Pancreas (tissue), 10 donors: ENCODE results near the gene CMTM5. TPM values are rescaled to one million over a fixed set of nuclear protein-coding genes. Genes with fewer than 3 reads are reported as not detected.
A peak's percentile ranks its signal among the peaks of the same experiment; 100 is the strongest.

ENCODE experiments used
- ATAC-seq, 4 donors: fragments of 200-7000 bp; cut with Tn5 transposase; one replicate each; pipeline versions ENCODE4 v1.8.0 to v1.9.1; 2020; ENCODE audit warnings: mild to moderate bottlenecking in 4 of 4, moderate library complexity in 4 of 4
- DNase-seq, 6 donors: peaks; one replicate each; pipeline ENCODE4 v3.0.0-alpha.2; 2020
- FAIRE-seq: peaks from 2 replicates; lab custom pipeline; 2012; peaks lifted over from hg19 to GRCh38; lab: Jason Lieb, UNC
- H3K27ac ChIP-seq, 4 donors: fragments of 200-600 bp; sonication (generic); 1 replicate in 3 of 4; 2 replicates in 1 of 4; pipeline versions ENCODE4 v1.5.0 to v1.8.0; 2020
- H3K27me3 ChIP-seq, 4 donors: fragments of 200-600 bp; one replicate each; pipeline ENCODE4 v1.8.0; 2021
- H3K36me3 ChIP-seq, 3 donors: fragments of 200-600 bp; sonication (generic) in 1 of 3; one replicate each; pipeline versions ENCODE4 v1.5.0 to v1.8.0; 2020 to 2021
- H3K4me1 ChIP-seq, 3 donors: fragments of 200-600 bp; one replicate each; pipeline ENCODE4 v1.8.0; 2021
- H3K4me3 ChIP-seq, 4 donors: fragments of 200-600 bp; sonication (generic) in 2 of 4; one replicate each; pipeline versions ENCODE4 v1.5.0 to v1.8.0; 2020 to 2021
- H3K9me3 ChIP-seq, 4 donors: fragments of 200-600 bp; one replicate each; pipeline ENCODE4 v1.8.0; 2021
- CTCF ChIP-seq, 4 donors: fragments of 200-600 bp; sonication (generic) in 3 of 4; IDR thresholded peaks; one replicate each; pipeline versions ENCODE4 v1.5.0 to v1.8.0; 2021; ENCODE audit warnings: antibody characterized with exemption in 4 of 4
- WGBS, 2 donors: extraction: QIAGEN DNeasy Blood & Tissue Kit; methylation state at CpG; one replicate each; pipeline ENCODE4 v1.1.7; 2013; 5-methylcytosine and 5-hydroxymethylcytosine counted together
- intact Hi-C, 3 donors: fragments of 100-400 bp; cut with DNase I; formaldehyde crosslinking; loops; one replicate each; pipeline versions ENCODE4 v1.11.1 to v1.14.2; 2022
- polyA plus RNA-seq, 2 donors: library from polyadenylated mRNA; stranded (reverse); fragments of 200-250 nt; gene quantifications; one replicate each; pipeline ENCODE4 v1.2.3, GENCODE V29; 2013
- total RNA-seq, 6 donors: library from RNA; stranded (reverse); fragmentation: NEBNext Ultra II Directional in 4 of 6; extraction: Animal tissue kit (Norgen Biotek cat#: 25700) in 4 of 6; gene quantifications; one replicate each; pipeline versions ENCODE4 v1.2.1 to v1.2.4, GENCODE V29; 2021 to 2023
- donor health status: healthy with polysubstance abuse.
- donor health status: DM: no; HTN: no; CAD: no; lungs with moderate emphysema.
- donor health status: DM: no; HTN: no; CAD: no.
- donor health status: control.
- donor health status: control.
- donor health status: Bipolar disorder and iron deficiency.
- donor health status: DM: yes; HTN: yes; CAD: no.
- donor health status: DM: no; HTN: no; CAD: no.
- donor health status: DM: no; HTN: no; CAD: no.
- donor health status: DM: yes; HTN: yes; CAD: no.

Gene CMTM5
- total and polyA plus RNA-seq, 8 donors, result 0.16 to 0.53 (median 0.25) TPM; not detected in 5

- no peaks in the 10 kb centered on the region for H3K27me3 ChIP-seq
- no peak for TF ChIP-seq CTCF (IDR thresholded peaks at IDR 0.05)
- DNase-seq (no peak), FAIRE-seq (no peak), ATAC-seq (no peak)
- no peak overlapping the region for H3K27ac ChIP-seq
- no peaks in the 10 kb centered on the region for H3K36me3 ChIP-seq
- intact Hi-C loops, result loop anchor here in 1 of 3 donors (5.0 kb wide), 1 partner anchor 51 kb away; no protein-coding TSS in a partner anchor
- whole genome bisulfite sequencing, 2 donors, result 81 to 82% methylated on average over 14 of the region's 14 CpGs
- no peaks in the 10 kb centered on the region for H3K9me3 ChIP-seq
- peaks cover 0 to 3% (median 0%) of the 10 kb centered on the region in 3 donors for H3K4me1 ChIP-seq
- H3K4me3 ChIP-seq, result no peak overlapping the region
Measured at GRCh38 chr14:23377573-23378563, 1.0 kb downstream of the CMTM5 start.

- H3K36me3 ChIP-seq, result no peaks in the 10 kb centered on the region
- FAIRE-seq, result no peak
- H3K27me3 ChIP-seq, result no peaks in the 10 kb centered on the region
- no peak overlapping the region for H3K4me3 ChIP-seq
- H3K27ac ChIP-seq, result no peak overlapping the region
- TF ChIP-seq CTCF (IDR thresholded peaks at IDR 0.05), result no peak
- H3K4me1 ChIP-seq, result peaks cover 0 to 3% (median 0%) of the 10 kb centered on the region in 3 donors
- H3K9me3 ChIP-seq, result no peaks in the 10 kb centered on the region
- no peak for DNase-seq
- no peak for ATAC-seq
- intact Hi-C loops, result loop anchor here in 1 of 3 donors (5.0 kb wide), 1 partner anchor 51 kb away; no protein-coding TSS in a partner anchor
- WGBS, 2 donors, result 73 to 82% methylated on average over 11 of the region's 11 CpGs
Measured at GRCh38 chr14:23378612-23379220, 1.9 kb downstream of the CMTM5 start.

GRCh38 chr14:23379366-23380196 is 2.7 kb downstream of the CMTM5 start:
- Histone ChIP-seq H3K27me3 (no peaks in the 10 kb centered on the region), H3K9me3 (no peaks in the 10 kb centered on the region), H3K4me1 (peaks cover 0 to 3% (median 0%) of the 10 kb centered on the region in 3 donors), H3K4me3 (no peak overlapping the region), H3K27ac (no peak overlapping the region), H3K36me3 (no peaks in the 10 kb centered on the region)
- no peak for FAIRE-seq
- peak; percentile 88 to 100 (median 98) for ATAC-seq
- WGBS, 2 donors, result 19 to 21% methylated on average over 12 of the region's 12 CpGs
- DNase-seq, result peak; percentile 83 to 96 (median 92)
- peak; percentile 86 to 94 (median 92) for TF ChIP-seq CTCF (IDR thresholded peaks at IDR 0.05)
- intact Hi-C loops, result loop anchor here in 2 of 3 donors (5.0 kb wide), 2 partner anchors 52 to 112 kb away; no protein-coding TSS in a partner anchor

- WGBS, 2 donors, result 57 to 58% methylated on average over 16 of the region's 16 CpGs
- intact Hi-C loops, result loop anchor here in 1 of 3 donors (5.0 kb wide), 1 partner anchor 113 kb away; no protein-coding TSS in a partner anchor
- no peak for TF ChIP-seq CTCF (IDR thresholded peaks at IDR 0.05)
- no peaks in the 10 kb centered on the region for H3K27me3 ChIP-seq
- H3K27ac ChIP-seq, result no peak overlapping the region
- no peak for FAIRE-seq
- peak; percentile 2 to 8 (median 4) for ATAC-seq
- no peaks in the 10 kb centered on the region for H3K9me3 ChIP-seq
- H3K4me1 ChIP-seq, result peaks cover 0 to 4% (median 0%) of the 10 kb centered on the region in 3 donors
- no peaks in the 10 kb centered on the region for H3K36me3 ChIP-seq
- no peak overlapping the region for H3K4me3 ChIP-seq
- no peak for DNase-seq
Measured at GRCh38 chr14:23380197-23380914, 3.5 kb downstream of the CMTM5 start.
